ENCODE results near the gene KRT37. TPM values are rescaled to one million over a fixed set of nuclear protein-coding genes. Genes with fewer than 3 reads are reported as not detected.
"Not testable (repeated sequence)": the region's sequence is repeated elsewhere in the genome, so short reads cannot be mapped to it uniquely, and the experiment has no call there.

The KRT37 gene
- total RNA-seq, 1 donor from 2014 or later = not detected

- no peak for TF ChIP-seq CTCF (IDR thresholded peaks at IDR 0.05; ENCODE audit: insufficient read depth, low read length, severe bottlenecking)
- H3K36me3 ChIP-seq (ENCODE audit: control insufficient read depth, insufficient read depth, low read length) = no peaks in the 10 kb centered on the region
- H3K27me3 ChIP-seq (ENCODE audit: control insufficient read depth, insufficient read depth, low read length) = no peaks in the 10 kb centered on the region
- FAIRE-seq (no peak), DNase-seq (ENCODE audit: low read depth) (no peak)
- H3K4me3 ChIP-seq (ENCODE audit: low read depth, low read length) = no peak overlapping the region
Measured at GRCh38 chr17:41386227-41386626, 38.2 kb downstream of the KRT37 start.

GRCh38 chr17:41383690-41384089, 40.7 kb downstream of the KRT37 start:
- DNase-seq (ENCODE audit: low read depth) (no peak), FAIRE-seq (no peak)
- TF ChIP-seq CTCF (IDR thresholded peaks at IDR 0.05; ENCODE audit: insufficient read depth, low read length, severe bottlenecking) = no peak

GRCh38 chr17:41382394-41382793, 42.0 kb downstream of the KRT37 start:
- H3K27me3 ChIP-seq (ENCODE audit: control insufficient read depth, insufficient read depth, low read length) = no peaks in the 10 kb centered on the region
- DNase-seq (ENCODE audit: low read depth) = peak; percentile 41
- no peaks in the 10 kb centered on the region for H3K36me3 ChIP-seq (ENCODE audit: control insufficient read depth, insufficient read depth, low read length)
- TF ChIP-seq CTCF (IDR thresholded peaks at IDR 0.05; ENCODE audit: insufficient read depth, low read length, severe bottlenecking) = no peak
- peak; percentile 43 for FAIRE-seq
- no peak overlapping the region for H3K4me3 ChIP-seq (ENCODE audit: low read depth, low read length)

More at GRCh38 chr17:41383690-41384089, 40.7 kb downstream of the KRT37 start:
- no peaks in the 10 kb centered on the region for H3K27me3 ChIP-seq (ENCODE audit: control insufficient read depth, insufficient read depth, low read length)
- H3K4me3 ChIP-seq (ENCODE audit: low read depth, low read length) = no peak overlapping the region
- H3K36me3 ChIP-seq (ENCODE audit: control insufficient read depth, insufficient read depth, low read length) = no peaks in the 10 kb centered on the region

- not testable (repeated sequence) for H3K36me3 ChIP-seq (ENCODE audit: control insufficient read depth, insufficient read depth, low read length); FAIRE-seq; DNase-seq (ENCODE audit: low read depth); H3K27me3 ChIP-seq (ENCODE audit: control insufficient read depth, insufficient read depth, low read length); H3K4me3 ChIP-seq (ENCODE audit: low read depth, low read length)
Measured at GRCh38 chr17:41381943-41382342, 42.4 kb downstream of the KRT37 start, which contains the start of gene KRT34. KRT34 (minus strand) TSS chr17:41382306; CDS start chr17:41382246, 60 bp downstream.

- not testable (repeated sequence) for H3K4me3 ChIP-seq (ENCODE audit: low read depth, low read length); H3K27me3 ChIP-seq (ENCODE audit: control insufficient read depth, insufficient read depth, low read length); H3K36me3 ChIP-seq (ENCODE audit: control insufficient read depth, insufficient read depth, low read length)
- peak; percentile 84 for DNase-seq (ENCODE audit: low read depth)
- peak; percentile 98 for FAIRE-seq
Measured at GRCh38 chr17:41380091-41380490, 44.3 kb downstream of the KRT37 start.

GRCh38 chr17:41377546-41377945, 46.8 kb downstream of the KRT37 start:
- Histone ChIP-seq H3K36me3 (ENCODE audit: control insufficient read depth, insufficient read depth, low read length) (no peaks in the 10 kb centered on the region), H3K4me3 (ENCODE audit: low read depth, low read length) (no peak overlapping the region), H3K27me3 (ENCODE audit: control insufficient read depth, insufficient read depth, low read length) (no peaks in the 10 kb centered on the region)
- FAIRE-seq = no peak
- peak; percentile 30 for DNase-seq (ENCODE audit: low read depth)
- no peak for TF ChIP-seq CTCF (IDR thresholded peaks at IDR 0.05; ENCODE audit: insufficient read depth, low read length, severe bottlenecking)

Other genes with a start within 250 kb of the KRT37 start
- not detected in 2 replicates for gene KRTAP4-2, start 246.4 kb downstream of the KRT37 start, total RNA-seq
- gene KRTAP4-1, start 239.7 kb downstream of the KRT37 start, total RNA-seq = not detected in 2 replicates
- not detected in 2 replicates for gene KRTAP9-1, start 234.7 kb downstream of the KRT37 start, total RNA-seq
- gene KRTAP9-2, start 197.9 kb downstream of the KRT37 start, total RNA-seq = not detected in 2 replicates
- gene KRTAP9-3, start 192.1 kb downstream of the KRT37 start, total RNA-seq = not detected in 2 replicates
- gene KRTAP9-8, start 186.6 kb downstream of the KRT37 start, total RNA-seq = not detected in 2 replicates
- gene KRTAP9-4, start 174.9 kb downstream of the KRT37 start, total RNA-seq = not detected in 2 replicates
- not detected in 2 replicates for gene KRTAP9-9, start 169.2 kb downstream of the KRT37 start, total RNA-seq
- not detected in 2 replicates for gene KRTAP9-6, start 159.2 kb downstream of the KRT37 start, total RNA-seq
- not detected in 2 replicates for gene KRTAP9-7, start 148.9 kb downstream of the KRT37 start, total RNA-seq
- not detected in 2 replicates for gene KRTAP29-1, start 121.7 kb downstream of the KRT37 start, total RNA-seq
- gene KRTAP16-1, start 115.3 kb downstream of the KRT37 start, total RNA-seq = not detected in 2 replicates
- not detected in 2 replicates for gene KRTAP17-1, start 108.9 kb downstream of the KRT37 start, total RNA-seq
- 0.13 TPM in 1 of 2 replicates, not detected in the other for gene KRT33A, start 73.8 kb downstream of the KRT37 start, total RNA-seq
- 0.79 and 1.7 TPM in 2 replicates for gene KRT33B, start 54.8 kb downstream of the KRT37 start, total RNA-seq
- gene KRT34, start 42.3 kb downstream of the KRT37 start, total RNA-seq = 0.26 and 0.53 TPM in 2 replicates
- 0.26 TPM in 1 of 2 replicates, not detected in the other for gene KRT31, start 27.0 kb downstream of the KRT37 start, total RNA-seq
- gene KRT38, start 16.4 kb upstream of the KRT37 start, total RNA-seq = not detected in 2 replicates
- gene KRT32, start 42.8 kb upstream of the KRT37 start, total RNA-seq = 0.13 TPM in 1 of 2 replicates, not detected in the other
- not detected in 2 replicates for gene KRT35, start 56.6 kb upstream of the KRT37 start, total RNA-seq
- under 0.01 TPM in 1 of 2 replicates, not detected in the other for gene KRT36, start 65.3 kb upstream of the KRT37 start, total RNA-seq
- 112 and 242 TPM in 2 replicates for gene KRT13, start 81.0 kb upstream of the KRT37 start, total RNA-seq
- gene KRT15, start 94.3 kb upstream of the KRT37 start, total RNA-seq = 67.9 and 71.8 TPM in 2 replicates
- gene KRT19, start 103.7 kb upstream of the KRT37 start, total RNA-seq = 3,104 and 4,112 TPM in 2 replicates
- gene KRT9, start 147.5 kb upstream of the KRT37 start, total RNA-seq = 0.26 and 0.51 TPM in 2 replicates
- gene KRT14, start 162.3 kb upstream of the KRT37 start, total RNA-seq = 463 and 1,445 TPM in 2 replicates
- gene KRT16, start 188.2 kb upstream of the KRT37 start, total RNA-seq = 1,390 and 10,131 TPM in 2 replicates
- gene KRT17, start 200.0 kb upstream of the KRT37 start, total RNA-seq = 25,286 and 30,463 TPM in 2 replicates

All from bronchial epithelial cell (primary cell).